Measurements from ENCODE around the gene TMTC2.

Gene TMTC2

GRCh38 chr12:82672811-82673495 is 13.8 kb upstream of the TMTC2 start:
- intact Hi-C loops (cut with DNase I), result no loop called here
- no peak for DNase-seq

- DNase-seq, result no peak
- intact Hi-C loops (cut with DNase I), result no loop called here
Observed at GRCh38 chr12:82673698-82674097, 13.0 kb upstream of the TMTC2 start.

GRCh38 chr12:82675246-82675645 is 11.5 kb upstream of the TMTC2 start:
- intact Hi-C loops (cut with DNase I), result no loop called here
- DNase-seq, result no peak

- no peak for DNase-seq
- intact Hi-C loops (cut with DNase I), result no loop called here
Observed at GRCh38 chr12:82682326-82682725, 4.4 kb upstream of the TMTC2 start.

- intact Hi-C loops (cut with DNase I), result no loop called here
- no peak for DNase-seq
Observed at GRCh38 chr12:82682851-82683261, 3.9 kb upstream of the TMTC2 start.

GRCh38 chr12:82685790-82686167 is 927 bp upstream of the TMTC2 start:
- DNase-seq, result peak; percentile 94 to 99 (median 97)
- intact Hi-C loops (cut with DNase I), result loop anchor here (5.0 kb wide), 1 partner anchor 158 kb away; no protein-coding TSS in a partner anchor

- peak in 40 of 42 donors; percentile 32 to 76 (median 51) for DNase-seq
- intact Hi-C loops (cut with DNase I), result loop anchor here (5.0 kb wide), 1 partner anchor 160 kb away; no protein-coding TSS in a partner anchor
Observed at GRCh38 chr12:82687021-82688011, 610 bp downstream of the TMTC2 start.

- DNase-seq, result peak in 1 of 42 donors; percentile 10
- intact Hi-C loops (cut with DNase I), result loop anchor here (5.0 kb wide), 1 partner anchor 161 kb away; no protein-coding TSS in a partner anchor
Observed at GRCh38 chr12:82688035-82688501, 1.4 kb downstream of the TMTC2 start.

GRCh38 chr12:82688596-82688995 is 1.9 kb downstream of the TMTC2 start:
- DNase-seq, result peak in 1 of 42 donors; percentile 37
- intact Hi-C loops (cut with DNase I), result loop anchor here (5.0 kb wide), 1 partner anchor 161 kb away; no protein-coding TSS in a partner anchor

GRCh38 chr12:82690006-82690405 is 3.3 kb downstream of the TMTC2 start:
- intact Hi-C loops (cut with DNase I), result no loop called here
- no peak for DNase-seq

GRCh38 chr12:82691513-82691912 is 4.8 kb downstream of the TMTC2 start:
- intact Hi-C loops (cut with DNase I), result no loop called here
- DNase-seq, result no peak

- intact Hi-C loops (cut with DNase I), result no loop called here
- DNase-seq, result no peak
Observed at GRCh38 chr12:82694276-82694675, 7.6 kb downstream of the TMTC2 start.

GRCh38 chr12:82694970-82695369 is 8.3 kb downstream of the TMTC2 start:
- intact Hi-C loops (cut with DNase I), result no loop called here
- no peak for DNase-seq

- no peak for DNase-seq
- intact Hi-C loops (cut with DNase I), result no loop called here
Observed at GRCh38 chr12:82695531-82695930, 8.8 kb downstream of the TMTC2 start.

- intact Hi-C loops (cut with DNase I), result no loop called here
- DNase-seq, result no peak
Observed at GRCh38 chr12:82696543-82696942, 9.8 kb downstream of the TMTC2 start.

- peak in 4 of 42 donors; percentile 21 to 56 (median 34) for DNase-seq
- intact Hi-C loops (cut with DNase I), result no loop called here
Observed at GRCh38 chr12:82698708-82699564, 12.2 kb downstream of the TMTC2 start.

GRCh38 chr12:82705774-82706173 is 19.1 kb downstream of the TMTC2 start:
- intact Hi-C loops (cut with DNase I), result no loop called here

GRCh38 chr12:82708061-82708879 is 21.6 kb downstream of the TMTC2 start:
- peak; percentile 40 to 92 (median 80) for DNase-seq
- intact Hi-C loops (cut with DNase I), result no loop called here

More at GRCh38 chr12:82705774-82706173, 19.1 kb downstream of the TMTC2 start:
- DNase-seq, result no peak

All from head of caudate nucleus (tissue), 42 donors.